Activated naive CD4-positive, alpha-beta T cell treated with anti-CD3 and anti-CD28 coated beads, Interleukin-2, amount 50 U/mL, for 72 hours (primary cell): ENCODE measurements around the gene SPACDR. TPM values are rescaled to one million over a fixed set of nuclear protein-coding genes. Genes with fewer than 3 reads are reported as not detected.

Experiments used
- ATAC-seq, 2 donors: fragments of 150-1000 bp; cut with Tn5 transposase; 2 replicates each; pipeline ENCODE4 v1.10.0; 2021; ENCODE audit warnings: mild to moderate bottlenecking in 2 of 2, moderate library complexity in 2 of 2
- DNase-seq, 2 donors: peaks; one replicate each; pipeline ENCODE4 v3.0.0; 2021 to 2022; ENCODE audit warnings: low spot score in 2 of 2
- H3K27ac Mint-ChIP-seq, 2 donors: one replicate each; pipeline ENCODE4 v1.8.0; 2022; ENCODE audit warnings: mild to moderate bottlenecking in 2 of 2, mixed read lengths in 2 of 2
- H3K36me3 Mint-ChIP-seq, 2 donors: one replicate each; pipeline ENCODE4 v1.8.0; 2022; ENCODE audit warnings: mixed read lengths in 2 of 2
- H3K9me3 Mint-ChIP-seq, 2 donors: one replicate each; pipeline ENCODE4 v1.8.0; 2022; ENCODE audit warnings: mixed read lengths in 2 of 2
- total RNA-seq, 2 donors: library from RNA; stranded (reverse); gene quantifications; one replicate each; pipeline ENCODE4 v1.2.3, GENCODE V29; 2022

SPACDR gene
- total RNA-seq, 2 donors from 2014 or later, result 7.7 to 9.9 TPM

GRCh38 chr7:100432621-100433275 is 31.3 kb downstream of the SPACDR start:
- peaks cover 45 to 51% of the 10 kb centered on the region in 2 donors for H3K36me3 Mint-ChIP-seq

GRCh38 chr7:100432053-100432452 is 32.0 kb downstream of the SPACDR start:
- H3K27ac Mint-ChIP-seq, result peak overlapping the region; percentile 89 to 100
- peaks cover 46 to 51% of the 10 kb centered on the region in 2 donors for H3K36me3 Mint-ChIP-seq

More at GRCh38 chr7:100432621-100433275, 31.3 kb downstream of the SPACDR start:
- peak overlapping the region; percentile 44 to 100 for H3K27ac Mint-ChIP-seq
- peaks cover 0 to 4% of the 10 kb centered on the region in 2 donors for H3K9me3 Mint-ChIP-seq
- ATAC-seq (no peak), DNase-seq (no peak)

GRCh38 chr7:100431286-100431735 is 32.7 kb downstream of the SPACDR start:
- no peak for ATAC-seq
- Mint-ChIP-seq H3K27ac (peak overlapping the region; percentile 89 to 100), H3K36me3 (peaks cover 43 to 47% of the 10 kb centered on the region in 2 donors), H3K9me3 (peaks cover 0 to 4% of the 10 kb centered on the region in 2 donors)
- DNase-seq, result no peak

More at GRCh38 chr7:100432053-100432452, 32.0 kb downstream of the SPACDR start:
- peaks cover 0 to 4% of the 10 kb centered on the region in 2 donors for H3K9me3 Mint-ChIP-seq
- ATAC-seq (no peak), DNase-seq (peak in 1 of 2 donors; percentile 42)

GRCh38 chr7:100430493-100431285 is 33.4 kb downstream of the SPACDR start:
- ATAC-seq, result peak in 1 of 2 donors; percentile 7
- peaks cover 0 to 4% of the 10 kb centered on the region in 2 donors for H3K9me3 Mint-ChIP-seq
- peak in 1 of 2 donors; percentile 32 for DNase-seq
- peak overlapping the region; percentile 95 to 100 for H3K27ac Mint-ChIP-seq
- H3K36me3 Mint-ChIP-seq, result peaks cover 39 to 44% of the 10 kb centered on the region in 2 donors

- peak within 1 kb of the TSS; percentile 100 for H3K27ac Mint-ChIP-seq
- peak; percentile 94 to 96 for DNase-seq
- peaks cover 0 to 4% of the 10 kb centered on the region in 2 donors for H3K9me3 Mint-ChIP-seq
- peak; percentile 40 to 44 for ATAC-seq
- H3K36me3 Mint-ChIP-seq, result peaks cover 33 to 37% of the 10 kb centered on the region in 2 donors
These were observed 34.2 kb downstream of the SPACDR start, which contains the start of gene MEPCE for GRCh38 chr7:100429637-100430492. TSS of gene MEPCE (plus strand) at chr7:100429831. CDS start at chr7:100430019, 188 bp downstream.

- peak; percentile 100 for DNase-seq
- ATAC-seq, result peak; percentile 72 to 74
- peak overlapping the region; percentile 100 for H3K27ac Mint-ChIP-seq
- H3K36me3 Mint-ChIP-seq, result peaks cover 25 to 30% of the 10 kb centered on the region in 2 donors
- peaks cover 0 to 4% of the 10 kb centered on the region in 2 donors for H3K9me3 Mint-ChIP-seq
These were observed 35.0 kb downstream of the SPACDR start for GRCh38 chr7:100428967-100429636.

- Mint-ChIP-seq H3K9me3 (peaks cover 0 to 4% of the 10 kb centered on the region in 2 donors), H3K27ac (peak within 1 kb of the TSS; percentile 100), H3K36me3 (peaks cover 18 to 25% of the 10 kb centered on the region in 2 donors)
- ATAC-seq (peak; percentile 56 to 61), DNase-seq (peak; percentile 94 to 98)
These were observed 35.7 kb downstream of the SPACDR start, which contains the start of gene ZCWPW1 for GRCh38 chr7:100428199-100428966. TSS of gene ZCWPW1 (minus strand) at chr7:100428703. CDS start at chr7:100420649, 8,054 bp downstream.

- H3K36me3 Mint-ChIP-seq, result peaks cover 15 to 25% of the 10 kb centered on the region in 2 donors
- peak overlapping the region; percentile 100 for H3K27ac Mint-ChIP-seq
- DNase-seq (no peak), ATAC-seq (no peak)
- peaks cover 0 to 4% of the 10 kb centered on the region in 2 donors for H3K9me3 Mint-ChIP-seq
These were observed 36.3 kb downstream of the SPACDR start for GRCh38 chr7:100427762-100428198.

- Mint-ChIP-seq H3K36me3 (peaks cover 15 to 20% of the 10 kb centered on the region in 2 donors), H3K27ac (no peak overlapping the region), H3K9me3 (peaks cover 0 to 4% of the 10 kb centered on the region in 2 donors)
- DNase-seq, result no peak
- ATAC-seq, result no peak
These were observed 37.5 kb downstream of the SPACDR start for GRCh38 chr7:100426516-100426915.

GRCh38 chr7:100425347-100425746 is 38.7 kb downstream of the SPACDR start:
- DNase-seq, result no peak
- no peak overlapping the region for H3K27ac Mint-ChIP-seq
- no peak for ATAC-seq
- peaks cover 0 to 4% of the 10 kb centered on the region in 2 donors for H3K9me3 Mint-ChIP-seq
- peaks cover 15 to 16% of the 10 kb centered on the region in 2 donors for H3K36me3 Mint-ChIP-seq

- peaks cover 0 to 4% of the 10 kb centered on the region in 2 donors for H3K9me3 Mint-ChIP-seq
- no peak for ATAC-seq
- peaks cover 5% of the 10 kb centered on the region in 2 donors for H3K36me3 Mint-ChIP-seq
- no peak overlapping the region for H3K27ac Mint-ChIP-seq
- no peak for DNase-seq
These were observed 40.7 kb downstream of the SPACDR start for GRCh38 chr7:100423315-100423714.

- DNase-seq (no peak), ATAC-seq (no peak)
- Mint-ChIP-seq H3K27ac (no peak overlapping the region), H3K36me3 (no peaks in the 10 kb centered on the region), H3K9me3 (no peaks in the 10 kb centered on the region)
These were observed 44.3 kb downstream of the SPACDR start for GRCh38 chr7:100419660-100420226.

- DNase-seq, result no peak
- no peaks in the 10 kb centered on the region for H3K36me3 Mint-ChIP-seq
- H3K9me3 Mint-ChIP-seq, result no peaks in the 10 kb centered on the region
- ATAC-seq, result no peak
- no peak overlapping the region for H3K27ac Mint-ChIP-seq
These were observed 45.0 kb downstream of the SPACDR start for GRCh38 chr7:100418930-100419659.

- no peaks in the 10 kb centered on the region for H3K9me3 Mint-ChIP-seq
These were observed 48.6 kb downstream of the SPACDR start for GRCh38 chr7:100415448-100415847.

More at GRCh38 chr7:100415448-100415847, 48.6 kb downstream of the SPACDR start:
- Mint-ChIP-seq H3K36me3 (no peaks in the 10 kb centered on the region), H3K27ac (no peak overlapping the region)
- ATAC-seq (no peak), DNase-seq (no peak)
